ENCODE measurements around the gene SLC12A8.

The SLC12A8 gene

GRCh38 chr3:125207949-125208568 is 4.5 kb downstream of the SLC12A8 start:
- DNase-seq (ENCODE audit: low read depth) = no peak
- TF ChIP-seq CTCF (IDR thresholded peaks at IDR 0.05; ENCODE audit: low read length, missing control alignments) = no peak
- no peak overlapping the region for H3K4me3 ChIP-seq (replicated peaks; ENCODE audit: low read depth, low read length)

DNA sequence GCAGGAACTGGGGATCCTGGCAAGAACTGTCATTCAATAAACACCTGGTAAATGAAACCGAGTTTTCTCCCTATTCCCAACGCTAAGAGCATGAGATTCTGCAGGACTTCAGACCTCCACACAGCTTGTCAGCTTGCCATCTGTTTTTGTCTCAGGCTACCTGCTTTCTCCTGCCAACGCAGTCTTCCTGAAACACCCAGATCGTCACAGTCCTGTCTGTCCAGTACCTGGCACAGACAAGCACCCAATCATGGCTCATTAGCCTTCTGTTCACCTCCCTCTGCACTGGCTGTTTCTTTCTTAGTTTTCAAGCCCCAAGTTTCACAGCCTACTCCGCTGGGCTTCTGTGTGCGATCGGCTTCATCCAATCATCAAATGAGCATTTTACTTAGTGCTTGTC is 5.0 kb downstream of the SLC12A8 start:
- no peak for TF ChIP-seq CTCF (IDR thresholded peaks at IDR 0.05; ENCODE audit: low read length, missing control alignments)
- H3K4me3 ChIP-seq (replicated peaks; ENCODE audit: low read depth, low read length) = no peak overlapping the region
- DNase-seq (ENCODE audit: low read depth) = no peak

- TF ChIP-seq CTCF (IDR thresholded peaks at IDR 0.05; ENCODE audit: low read length, missing control alignments) = no peak
- no peak overlapping the region for H3K4me3 ChIP-seq (replicated peaks; ENCODE audit: low read depth, low read length)
- DNase-seq (ENCODE audit: low read depth) = no peak
Measured at GRCh38 chr3:125206934-125207333, 5.6 kb downstream of the SLC12A8 start.

GRCh38 chr3:125203731-125204130 is 8.8 kb downstream of the SLC12A8 start:
- TF ChIP-seq CTCF (IDR thresholded peaks at IDR 0.05; ENCODE audit: low read length, missing control alignments) = no peak
- no peak overlapping the region for H3K4me3 ChIP-seq (replicated peaks; ENCODE audit: low read depth, low read length)
- DNase-seq (ENCODE audit: low read depth) = no peak

DNA sequence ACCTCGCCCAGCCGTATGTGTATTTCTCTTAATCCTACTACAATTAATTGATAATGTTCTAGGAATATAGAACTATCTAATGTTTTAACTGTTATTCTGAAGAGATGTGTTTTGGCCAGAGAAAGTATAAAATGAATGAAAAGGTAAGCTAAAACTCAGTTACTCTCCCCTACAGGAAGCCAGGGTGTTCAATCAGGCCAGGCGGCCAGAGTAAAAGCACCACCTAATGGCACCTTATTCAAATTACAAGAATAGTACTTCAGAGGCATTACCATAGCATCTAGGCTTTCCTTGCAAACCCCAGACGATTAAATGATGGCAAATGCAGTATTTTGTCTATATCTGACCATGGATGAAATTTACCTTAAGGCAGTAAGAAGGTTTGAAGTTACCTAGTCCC is 10.4 kb downstream of the SLC12A8 start:
- TF ChIP-seq CTCF (IDR thresholded peaks at IDR 0.05; ENCODE audit: low read length, missing control alignments) = peak; percentile 29
- DNase-seq (ENCODE audit: low read depth) = peak; percentile 42
- H3K4me3 ChIP-seq (replicated peaks; ENCODE audit: low read depth, low read length) = no peak overlapping the region

- no peak overlapping the region for H3K4me3 ChIP-seq (replicated peaks; ENCODE audit: low read depth, low read length)
- no peak for DNase-seq (ENCODE audit: low read depth)
- TF ChIP-seq CTCF (IDR thresholded peaks at IDR 0.05; ENCODE audit: low read length, missing control alignments) = no peak
Measured at GRCh38 chr3:125200731-125201139, 11.8 kb downstream of the SLC12A8 start.
